Keratinocyte (primary cell): Measurements from ENCODE around the gene CCT6B. TPM values are rescaled to one million over a fixed set of nuclear protein-coding genes. Genes with fewer than 3 reads are reported as not detected.

Source experiments
- DNase-seq: peaks from one replicate; pipeline ENCODE4 v3.0.0-alpha.2; 2011; ENCODE audit warnings: low read depth, missing footprints, low spot score
- FAIRE-seq: peaks from 2 replicates; lab custom pipeline; 2011; peaks lifted over from hg19 to GRCh38; lab: Jason Lieb, UNC
- H2AFZ ChIP-seq: 2 replicates; pipeline ENCODE4 v1.6.0; 2012; ENCODE audit warnings: low read length, control low read depth, inconsistent platforms; ENCODE audit not compliant: control insufficient read depth
- H3K27ac ChIP-seq: 2 replicates; pipeline ENCODE4 v1.5.1; 2011; ENCODE audit warnings: low read length; ENCODE audit not compliant: control insufficient read depth, insufficient read depth
- H3K27me3 ChIP-seq: 3 replicates; pipeline ENCODE4 v1.6.0; 2011; ENCODE audit warnings: low read length; ENCODE audit not compliant: control insufficient read depth, insufficient read depth; ENCODE audit errors: extremely low read depth
- H3K36me3 ChIP-seq, 2 experiments: 2 replicates in 1 of 2; 3 replicates in 1 of 2; pipeline ENCODE4 v1.5.1; 2011; ENCODE audit warnings: low read length in 2 of 2, mild to moderate bottlenecking in 1 of 2; ENCODE audit not compliant: control insufficient read depth in 2 of 2, insufficient read depth in 2 of 2; ENCODE audit errors: extremely low read depth in 1 of 2
- H3K4me1 ChIP-seq: 3 replicates; pipeline ENCODE4 v1.5.1; 2011; ENCODE audit warnings: low read length; ENCODE audit not compliant: control insufficient read depth, insufficient read depth; ENCODE audit errors: extremely low read depth
- H3K4me2 ChIP-seq: 3 replicates; pipeline ENCODE4 v1.6.0; 2011; ENCODE audit warnings: low read depth, low read length; ENCODE audit not compliant: control insufficient read depth, insufficient read depth; ENCODE audit errors: extremely low read depth
- H3K4me3 ChIP-seq, 3 experiments: fragments of 200-600 bp in 1 of 3; sonication (generic) in 1 of 3; 2 replicates in 2 of 3; 3 replicates in 1 of 3; pipeline ENCODE4 v1.5.1; 2011 to 2016; ENCODE audit warnings: low read length in 3 of 3, mild to moderate bottlenecking in 3 of 3, control low read depth in 2 of 3, inconsistent platforms in 1 of 3, low read depth in 1 of 3, mixed read lengths in 1 of 3, mixed run types in 1 of 3, moderate library complexity in 1 of 3; ENCODE audit not compliant: control insufficient read depth in 2 of 3, insufficient read depth in 2 of 3; ENCODE audit errors: extremely low read depth in 1 of 3
- H3K79me2 ChIP-seq: 2 replicates; pipeline ENCODE4 v1.6.0; 2012; ENCODE audit warnings: low read length; ENCODE audit not compliant: control insufficient read depth, insufficient read depth
- H3K9ac ChIP-seq: 3 replicates; pipeline ENCODE4 v1.6.0; 2011; ENCODE audit warnings: low read length; ENCODE audit not compliant: control insufficient read depth, insufficient read depth; ENCODE audit errors: extremely low read depth
- H3K9me1 ChIP-seq: 3 replicates; pipeline ENCODE4 v1.6.0; 2011; ENCODE audit warnings: low read length; ENCODE audit not compliant: control insufficient read depth, insufficient read depth; ENCODE audit errors: extremely low read depth
- H3K9me3 ChIP-seq: 2 replicates; pipeline ENCODE4 v1.5.1; 2012; ENCODE audit warnings: low read depth, low read length; ENCODE audit not compliant: control insufficient read depth
- H4K20me1 ChIP-seq: 3 replicates; pipeline ENCODE4 v1.6.0; 2011; ENCODE audit warnings: low read length; ENCODE audit not compliant: control insufficient read depth, insufficient read depth; ENCODE audit errors: extremely low read depth
- CTCF ChIP-seq, 3 experiments: IDR thresholded peaks in 1 of 3; conservative IDR thresholded peaks in 1 of 3; optimal IDR thresholded peaks in 1 of 3; 2 replicates in 2 of 3; 3 replicates in 1 of 3; pipeline versions ENCODE3 to v1.5.1; 2011; ENCODE audit warnings: low read length in 3 of 3, mild to moderate bottlenecking in 3 of 3, moderate library complexity in 2 of 3, control low read depth in 1 of 3, inconsistent platforms in 1 of 3; ENCODE audit not compliant: insufficient read depth in 2 of 3; ENCODE audit errors: extremely low read depth in 1 of 3
- EZH2 ChIP-seq: IDR thresholded peaks from one replicate; pipeline ENCODE4 v1.6.1; 2012; ENCODE audit warnings: inconsistent platforms, mild to moderate bottlenecking, low read length, moderate library complexity
- dilution Hi-C: fragments of 300-500 bp; cut with MboI; formaldehyde crosslinking; loops from one replicate; pipeline ENCODE4 v1.7.0; 2020; ENCODE audit warnings: low sequenced_read_pairs; ENCODE audit not compliant: extremely low pct_ligation_motif_present
- polyA plus RNA-seq, 5 experiments: library from polyadenylated mRNA; depleted of rRNA in 3 of 5; stranded (reverse) in 3 of 5; stranded (forward) in 1 of 5; unstranded in 1 of 5; fragments of >200 nt; gene quantifications; 1 replicate in 1 of 5; 2 replicates in 3 of 5; 3 replicates in 1 of 5; pipeline versions ENCODE4 v1.2.1 to v1.2.3, GENCODE V29; 2011 to 2012; ENCODE audit warnings: missing spikeins in 2 of 5, low read depth in 1 of 5, low replicate concordance in 1 of 5

Gene CCT6B
- polyA plus RNA-seq, 1 donor (not counting 4 experiments of a cell fraction or from before 2014, with no cell fraction given), result 1.1 TPM

GRCh38 chr17:34991606-34992005 is 30.3 kb upstream of the CCT6B start:
- no peak for FAIRE-seq
- H3K27ac ChIP-seq, result no peak overlapping the region

GRCh38 chr17:34990921-34991365 is 29.7 kb upstream of the CCT6B start:
- H3K9me3 ChIP-seq, result no peaks in the 10 kb centered on the region
- no peak overlapping the region for H3K4me2 ChIP-seq
- H3K9me1 ChIP-seq, result no peaks in the 10 kb centered on the region
- DNase-seq, result no peak
- H3K4me1 ChIP-seq, result no peaks in the 10 kb centered on the region
- H3K4me3 ChIP-seq, result no peak overlapping the region
- FAIRE-seq, result no peak
- H3K79me2 ChIP-seq, result no peaks in the 10 kb centered on the region
- no peaks in the 10 kb centered on the region for H3K27me3 ChIP-seq
- TF ChIP-seq EZH2 (no peak), CTCF (optimal IDR thresholded peaks at IDR 0.05 in 1 of 3, IDR thresholded peaks at IDR 0.05 in 1 of 3, conservative IDR thresholded peaks at IDR 0.05 in 1 of 3; ENCODE audit: extremely low read depth in 1 of 3, insufficient read depth in 2 of 3, low read length in 3 of 3) (no peak)
- H3K27ac ChIP-seq, result no peak overlapping the region
- H2AFZ ChIP-seq, result no peak overlapping the region
- dilution Hi-C loops, result no loop called here
- no peak overlapping the region for H3K9ac ChIP-seq
- peaks cover 24 to 27% of the 10 kb centered on the region in 2 experiments for H3K36me3 ChIP-seq
- H4K20me1 ChIP-seq, result no peaks in the 10 kb centered on the region

More at GRCh38 chr17:34991606-34992005, 30.3 kb upstream of the CCT6B start:
- no peak overlapping the region for H3K4me2 ChIP-seq
- H3K9ac ChIP-seq, result no peak overlapping the region
- H3K4me3 ChIP-seq, result no peak overlapping the region
- DNase-seq, result no peak
- no peaks in the 10 kb centered on the region for H4K20me1 ChIP-seq
- no peak for TF ChIP-seq CTCF (optimal IDR thresholded peaks at IDR 0.05 in 1 of 3, IDR thresholded peaks at IDR 0.05 in 1 of 3, conservative IDR thresholded peaks at IDR 0.05 in 1 of 3; ENCODE audit: extremely low read depth in 1 of 3, insufficient read depth in 2 of 3, low read length in 3 of 3)
- no peak for TF ChIP-seq EZH2
- H3K9me3 ChIP-seq, result no peaks in the 10 kb centered on the region
- peaks cover 31% of the 10 kb centered on the region in 2 experiments for H3K36me3 ChIP-seq
- no peak overlapping the region for H2AFZ ChIP-seq
- H3K79me2 ChIP-seq, result no peaks in the 10 kb centered on the region
- dilution Hi-C loops, result no loop called here
- H3K4me1 ChIP-seq, result no peaks in the 10 kb centered on the region
- H3K9me1 ChIP-seq, result no peaks in the 10 kb centered on the region
- no peaks in the 10 kb centered on the region for H3K27me3 ChIP-seq
